DND-41 (cell line): Measurements from ENCODE around the gene SMIM44.

Source experiments
- ATAC-seq: fragments of 200-7000 bp; cut with Tn5 transposase; 3 replicates; pipeline ENCODE4 v1.9.1; 2021; ENCODE audit warnings: low read depth; ENCODE audit not compliant: insufficient read depth
- DNase-seq: peaks from one replicate; pipeline ENCODE4 v3.0.0-alpha.2; 2020
- H2AFZ ChIP-seq: 2 replicates; pipeline ENCODE4 v1.6.0; 2012; ENCODE audit warnings: low read depth, low read length
- H3K27ac ChIP-seq: 2 replicates; pipeline ENCODE4 v1.5.1; 2012; ENCODE audit warnings: low read length, inconsistent platforms
- H3K27me3 ChIP-seq: fragments of 200-600 bp; sonication (generic); 2 replicates; pipeline ENCODE4 v1.6.0; 2012; ENCODE audit warnings: low read length, mild to moderate bottlenecking, inconsistent platforms; ENCODE audit not compliant: insufficient read depth, poor library complexity
- H3K36me3 ChIP-seq: 2 replicates; pipeline ENCODE4 v1.5.1; 2012; ENCODE audit warnings: low read length, inconsistent platforms; ENCODE audit not compliant: insufficient read depth
- H3K4me1 ChIP-seq: 2 replicates; pipeline ENCODE4 v1.5.1; 2012; ENCODE audit warnings: mild to moderate bottlenecking, low read length; ENCODE audit not compliant: insufficient read depth
- H3K4me2 ChIP-seq: 2 replicates; pipeline ENCODE4 v1.6.0; 2012; ENCODE audit warnings: mild to moderate bottlenecking, moderate library complexity, low read length, inconsistent platforms; ENCODE audit not compliant: insufficient read depth
- H3K4me3 ChIP-seq, 2 experiments: fragments of 200-600 bp in 1 of 2; shearing (Covaris generic) in 1 of 2; 2 replicates each; pipeline ENCODE4 v1.5.1; 2012 to 2016; ENCODE audit warnings: inconsistent platforms in 2 of 2, low read length in 2 of 2, mild to moderate bottlenecking in 2 of 2, low read depth in 1 of 2, moderate library complexity in 1 of 2
- H3K79me2 ChIP-seq: 2 replicates; pipeline ENCODE4 v1.6.0; 2012; ENCODE audit warnings: low read length, inconsistent platforms; ENCODE audit not compliant: insufficient read depth
- H3K9ac ChIP-seq: 2 replicates; pipeline ENCODE4 v1.6.0; 2012; ENCODE audit warnings: low read depth, mild to moderate bottlenecking, inconsistent platforms, low read length, moderate library complexity
- H3K9me3 ChIP-seq: 2 replicates; pipeline ENCODE4 v1.5.1; 2012; ENCODE audit warnings: low read length, moderate library complexity, mild to moderate bottlenecking, inconsistent platforms; ENCODE audit not compliant: insufficient read depth, severe bottlenecking
- H4K20me1 ChIP-seq: 2 replicates; pipeline ENCODE4 v1.6.0; 2012; ENCODE audit warnings: low read length; ENCODE audit not compliant: insufficient read depth
- CTCF ChIP-seq: IDR thresholded peaks from 2 replicates; pipeline ENCODE4 v1.5.1; 2012; ENCODE audit warnings: borderline replicate concordance, low read length, moderate library complexity, mild to moderate bottlenecking; ENCODE audit not compliant: poor library complexity, severe bottlenecking; ENCODE audit errors: extremely low read depth
- EZH2 ChIP-seq: IDR thresholded peaks from 3 replicates; pipeline ENCODE4 v1.6.1; 2012; ENCODE audit warnings: borderline replicate concordance, low read depth, mild to moderate bottlenecking, moderate library complexity, low read length, inconsistent platforms; ENCODE audit not compliant: severe bottlenecking

The SMIM44 gene

DNA sequence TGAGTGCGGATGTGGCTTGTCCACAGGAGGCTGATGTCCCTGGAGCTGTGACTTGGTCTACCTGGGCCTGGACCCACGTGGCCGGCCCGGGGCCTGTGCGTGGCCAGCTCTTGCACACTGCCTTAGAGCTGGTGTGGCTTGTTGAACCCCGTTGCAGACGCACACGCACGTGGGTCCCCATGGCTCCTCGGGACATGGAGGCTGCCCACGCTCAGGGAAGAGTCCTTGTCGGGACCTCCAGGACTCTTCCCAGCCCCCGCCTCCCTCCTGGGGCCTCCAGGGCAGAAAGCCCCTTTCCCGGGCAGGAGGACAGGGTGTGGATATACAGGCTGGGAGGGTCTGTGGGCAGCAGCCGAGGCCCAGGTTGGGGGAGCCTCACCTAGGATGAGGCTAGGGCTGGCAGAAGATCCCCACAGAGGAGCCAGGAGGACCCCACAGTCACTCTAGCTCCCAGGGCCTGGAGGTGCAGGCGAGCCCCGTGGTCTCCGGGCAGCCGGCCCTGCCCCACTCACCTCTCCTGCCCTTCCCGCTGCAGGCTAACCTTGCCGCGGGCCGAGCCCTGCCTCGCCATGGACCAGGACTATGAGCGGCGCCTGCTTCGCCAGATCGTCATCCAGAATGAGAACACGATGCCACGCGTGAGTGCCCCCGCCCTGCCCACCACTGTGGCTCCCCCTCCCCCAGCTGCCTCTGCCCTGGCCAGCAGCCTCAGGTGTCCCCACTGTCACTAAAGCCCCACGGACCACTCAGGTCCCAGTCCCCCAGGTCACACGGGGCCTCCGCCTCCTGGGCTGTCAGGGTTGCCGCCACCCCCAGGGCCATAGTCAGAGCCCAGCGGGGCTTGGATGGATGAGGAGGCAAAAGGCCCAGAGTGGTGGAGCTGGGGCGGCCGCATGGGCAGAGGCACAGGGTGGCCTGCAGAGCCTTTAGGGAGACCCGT, 39.5 kb upstream of the SMIM44 start:
- Histone ChIP-seq H3K4me3 (no peak overlapping the region), H4K20me1 (peaks cover 76% of the 10 kb centered on the region), H3K9ac (no peak overlapping the region), H3K79me2 (peaks cover 62% of the 10 kb centered on the region), H3K36me3 (peaks cover 92% of the 10 kb centered on the region), H3K27ac (no peak overlapping the region), H3K4me2 (no peak overlapping the region), H3K27me3 (no peaks in the 10 kb centered on the region), H2AFZ (no peak overlapping the region), H3K9me3 (no peaks in the 10 kb centered on the region), H3K4me1 (no peaks in the 10 kb centered on the region)
- ATAC-seq: no peak
- no peak for DNase-seq
- no peak for TF ChIP-seq CTCF
- no peak for TF ChIP-seq EZH2

DNA sequence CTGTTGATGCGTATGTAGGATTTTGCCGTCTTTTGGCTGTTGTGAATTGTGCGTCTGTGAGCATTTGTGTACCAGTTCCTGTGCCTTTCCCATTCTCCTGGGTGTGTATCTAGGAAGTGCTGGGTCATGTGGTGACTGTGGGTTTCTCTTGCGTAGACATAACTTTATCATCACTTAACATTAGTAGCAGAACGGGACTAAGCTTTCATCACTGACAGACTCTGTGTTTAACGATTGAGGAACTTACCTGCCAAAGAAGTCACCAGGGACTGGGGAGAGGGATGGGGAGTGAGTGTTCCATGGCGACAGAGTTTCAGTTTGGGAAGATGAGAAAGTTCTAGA, 37.8 kb upstream of the SMIM44 start:
- Histone ChIP-seq H2AFZ (no peak overlapping the region), H3K4me2 (no peak overlapping the region), H3K9me3 (no peaks in the 10 kb centered on the region), H3K9ac (no peak overlapping the region), H3K27ac (no peak overlapping the region), H3K4me1 (no peaks in the 10 kb centered on the region), H3K27me3 (no peaks in the 10 kb centered on the region), H3K4me3 (no peak overlapping the region), H3K36me3 (peaks cover 84% of the 10 kb centered on the region), H4K20me1 (peaks cover 83% of the 10 kb centered on the region), H3K79me2 (peaks cover 78% of the 10 kb centered on the region)
- DNase-seq (no peak), ATAC-seq (no peak)
- TF ChIP-seq CTCF (no peak), EZH2 (no peak)

- Histone ChIP-seq H3K79me2 (peaks cover 84% of the 10 kb centered on the region), H2AFZ (no peak overlapping the region), H3K27me3 (no peaks in the 10 kb centered on the region), H3K27ac (no peak overlapping the region), H3K36me3 (peaks cover 82% of the 10 kb centered on the region), H3K9ac (no peak overlapping the region), H3K9me3 (no peaks in the 10 kb centered on the region), H3K4me1 (no peaks in the 10 kb centered on the region), H3K4me3 (no peak overlapping the region), H3K4me2 (no peak overlapping the region), H4K20me1 (peaks cover 88% of the 10 kb centered on the region)
- TF ChIP-seq EZH2: no peak
- no peak for TF ChIP-seq CTCF
- no peak for DNase-seq
- ATAC-seq: no peak
Observed at GRCh38 chr19:3520166-3521103, 37.2 kb upstream of the SMIM44 start.
